Bronchial epithelial cell (primary cell): Measurements from ENCODE around the gene AP5Z1. TPM values are rescaled to one million over a fixed set of nuclear protein-coding genes. Genes with fewer than 3 reads are reported as not detected.
"Not testable (repeated sequence)": the region's sequence is repeated elsewhere in the genome, so short reads cannot be mapped to it uniquely, and the experiment has no call there.

ENCODE experiments used
- DNase-seq: peaks from one replicate; pipeline ENCODE4 v3.0.0-alpha.2; 2010; ENCODE audit warnings: low read depth
- FAIRE-seq: peaks from 2 replicates; lab custom pipeline; 2011; peaks lifted over from hg19 to GRCh38; lab: Jason Lieb, UNC
- H3K27me3 ChIP-seq: 2 replicates; pipeline ENCODE4 v1.5.1; 2011; ENCODE audit warnings: low read length; ENCODE audit not compliant: control insufficient read depth, insufficient read depth
- H3K36me3 ChIP-seq: 2 replicates; pipeline ENCODE4 v1.5.1; 2011; ENCODE audit warnings: low read length; ENCODE audit not compliant: control insufficient read depth, insufficient read depth
- H3K4me3 ChIP-seq: 2 replicates; pipeline ENCODE4 v1.5.1; 2011; ENCODE audit warnings: mild to moderate bottlenecking, low read depth, low read length, control low read depth
- total RNA-seq: library from RNA; depleted of rRNA; stranded (reverse); fragments of >200 nt; gene quantifications from 2 replicates; pipeline ENCODE4 v1.2.1, GENCODE V29; 2014
- TF ChIP-seq, protein P1 (sequence below): IDR thresholded peaks from 2 replicates; pipeline ENCODE4 v1.5.1; 2011; ENCODE audit warnings: mild to moderate bottlenecking, moderate library complexity, low read length, control low read depth, inconsistent platforms; ENCODE audit not compliant: insufficient read depth, severe bottlenecking

AP5Z1 gene
- total RNA-seq, 1 donor from 2014 or later, result 24.5 TPM

DNA sequence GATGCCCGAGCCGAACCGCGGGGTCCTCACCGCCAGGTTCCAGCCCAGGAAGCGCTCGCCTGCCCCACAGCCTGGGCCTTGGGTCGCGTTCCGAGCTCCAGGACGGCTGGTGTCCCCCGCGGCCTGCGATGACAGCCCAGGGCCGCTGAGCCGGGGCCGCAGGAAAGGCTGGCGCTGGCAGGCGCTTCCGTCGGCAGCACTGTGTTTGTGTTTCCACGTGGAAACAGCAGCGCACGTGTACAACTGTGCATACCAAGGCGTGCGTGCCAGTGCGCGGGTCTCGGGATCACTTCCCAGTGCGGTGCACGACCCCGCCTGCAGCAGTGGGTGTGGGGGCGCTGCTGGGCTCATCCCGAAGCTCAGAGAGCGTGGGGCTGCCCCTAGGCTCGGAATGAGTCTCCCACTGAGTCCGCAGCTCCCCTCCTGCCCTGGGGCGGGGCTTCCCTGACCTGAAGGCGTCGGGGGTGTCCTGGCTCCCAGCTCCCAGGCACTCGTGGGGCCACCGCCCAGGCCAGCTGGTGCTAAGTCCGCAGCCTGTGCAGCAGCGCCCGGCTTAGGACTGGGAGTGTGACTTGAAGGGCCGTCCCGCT is 17.2 kb downstream of the AP5Z1 start:
- no peaks in the 10 kb centered on the region for H3K27me3 ChIP-seq
- peaks cover 11% of the 10 kb centered on the region for H3K36me3 ChIP-seq
- TF ChIP-seq, protein P1, sequence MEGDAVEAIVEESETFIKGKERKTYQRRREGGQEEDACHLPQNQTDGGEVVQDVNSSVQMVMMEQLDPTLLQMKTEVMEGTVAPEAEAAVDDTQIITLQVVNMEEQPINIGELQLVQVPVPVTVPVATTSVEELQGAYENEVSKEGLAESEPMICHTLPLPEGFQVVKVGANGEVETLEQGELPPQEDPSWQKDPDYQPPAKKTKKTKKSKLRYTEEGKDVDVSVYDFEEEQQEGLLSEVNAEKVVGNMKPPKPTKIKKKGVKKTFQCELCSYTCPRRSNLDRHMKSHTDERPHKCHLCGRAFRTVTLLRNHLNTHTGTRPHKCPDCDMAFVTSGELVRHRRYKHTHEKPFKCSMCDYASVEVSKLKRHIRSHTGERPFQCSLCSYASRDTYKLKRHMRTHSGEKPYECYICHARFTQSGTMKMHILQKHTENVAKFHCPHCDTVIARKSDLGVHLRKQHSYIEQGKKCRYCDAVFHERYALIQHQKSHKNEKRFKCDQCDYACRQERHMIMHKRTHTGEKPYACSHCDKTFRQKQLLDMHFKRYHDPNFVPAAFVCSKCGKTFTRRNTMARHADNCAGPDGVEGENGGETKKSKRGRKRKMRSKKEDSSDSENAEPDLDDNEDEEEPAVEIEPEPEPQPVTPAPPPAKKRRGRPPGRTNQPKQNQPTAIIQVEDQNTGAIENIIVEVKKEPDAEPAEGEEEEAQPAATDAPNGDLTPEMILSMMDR, result no peak
- FAIRE-seq (no peak), DNase-seq (no peak)
- peak overlapping the region; percentile 10 for H3K4me3 ChIP-seq

DNA sequence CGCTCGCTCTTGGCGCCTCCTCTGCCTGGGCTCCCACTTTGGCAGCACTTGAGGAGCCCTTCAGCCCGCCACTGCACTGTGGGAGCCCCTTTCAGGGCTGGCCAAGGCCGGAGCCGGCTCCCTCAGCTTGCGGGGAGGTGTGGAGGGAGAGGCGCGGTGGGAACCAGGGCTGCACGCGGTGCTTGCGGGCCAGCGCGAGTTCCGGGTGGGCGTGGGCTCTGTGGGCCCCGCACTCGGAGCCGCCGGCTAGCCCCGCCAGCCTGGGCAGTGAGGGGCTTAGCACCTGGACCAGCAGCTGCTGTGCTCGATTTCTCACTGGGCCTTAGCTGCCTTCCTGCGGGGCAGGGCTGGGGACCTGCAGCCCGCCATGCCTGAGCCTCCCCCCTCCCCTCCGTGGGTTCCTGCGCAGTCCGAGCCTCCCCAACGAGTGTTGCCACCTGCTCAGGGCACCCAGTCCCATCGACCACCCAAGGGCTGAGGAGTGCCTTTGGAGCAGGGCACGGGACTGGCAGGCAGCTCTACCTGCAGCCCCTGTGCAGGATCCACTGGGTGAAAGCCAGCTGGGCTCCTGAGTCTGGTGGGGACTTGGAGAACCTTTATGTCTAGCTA is 18.1 kb downstream of the AP5Z1 start:
- not testable (repeated sequence) for H3K4me3 ChIP-seq, FAIRE-seq, H3K36me3 ChIP-seq, H3K27me3 ChIP-seq, DNase-seq

DNA sequence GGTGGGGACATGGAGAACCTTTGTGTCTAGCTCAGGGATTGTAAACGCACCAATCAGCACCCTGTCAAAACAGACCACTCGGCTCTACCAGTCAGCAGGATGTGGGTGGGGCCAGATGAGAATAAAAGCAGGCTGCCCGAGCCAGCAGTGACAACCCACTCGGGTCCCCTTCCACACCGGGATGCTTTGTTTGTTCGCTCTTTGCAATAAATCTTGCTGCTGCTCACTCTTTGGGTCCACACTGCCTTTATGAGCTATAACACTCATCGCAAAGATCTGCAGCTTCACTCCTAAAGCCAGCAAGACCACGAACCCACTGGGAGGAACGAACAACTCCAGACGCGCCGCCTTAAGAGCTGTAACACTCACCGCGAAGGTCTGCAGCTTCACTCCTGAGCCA is 18.7 kb downstream of the AP5Z1 start:
- H3K4me3 ChIP-seq, DNase-seq, H3K27me3 ChIP-seq, H3K36me3 ChIP-seq, FAIRE-seq: not testable (repeated sequence)

- Histone ChIP-seq H3K4me3 (no peak overlapping the region), H3K36me3 (peaks cover 3% of the 10 kb centered on the region), H3K27me3 (no peaks in the 10 kb centered on the region)
- FAIRE-seq (no peak), DNase-seq (peak; percentile 22)
- TF ChIP-seq, protein P1, result no peak
These were observed 19.3 kb downstream of the AP5Z1 start for GRCh38 chr7:4794591-4795350.

DNA sequence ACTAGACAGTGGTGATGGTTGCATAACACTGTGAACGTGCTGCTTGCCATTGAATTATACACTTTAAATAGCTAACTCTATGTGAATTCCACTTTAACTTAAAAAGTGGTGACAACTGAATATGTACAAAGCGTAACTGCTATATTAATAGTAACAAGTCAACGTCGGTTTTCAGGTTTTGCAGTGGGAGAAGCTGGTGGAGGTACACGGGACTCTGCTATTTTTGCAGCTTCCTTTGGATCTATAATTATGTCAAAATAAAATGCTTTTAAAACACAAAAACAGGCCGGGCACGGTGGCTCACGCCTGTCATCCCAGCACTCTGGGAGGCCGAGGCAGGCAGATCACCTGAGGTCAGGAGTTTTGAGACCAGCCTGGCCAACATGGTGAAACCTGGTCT is 21.0 kb downstream of the AP5Z1 start:
- FAIRE-seq, result peak; percentile 99
- no peak for DNase-seq
- TF ChIP-seq, protein P1, result no peak
- Histone ChIP-seq H3K4me3 (no peak overlapping the region), H3K27me3 (no peaks in the 10 kb centered on the region), H3K36me3 (no peaks in the 10 kb centered on the region)

- TF ChIP-seq, protein P1, result peak; percentile 91
- DNase-seq (peak; percentile 13), FAIRE-seq (no peak)
- no peaks in the 10 kb centered on the region for H3K36me3 ChIP-seq
- no peak overlapping the region for H3K4me3 ChIP-seq
- H3K27me3 ChIP-seq, result no peaks in the 10 kb centered on the region
These were observed 22.7 kb downstream of the AP5Z1 start for GRCh38 chr7:4797858-4798705.
